NCI-H146 (cell line): ENCODE results near the gene MAP3K4.

Experiments
- DNase-seq: peaks from one replicate; lab custom pipeline; 2025; lab: John Stamatoyannopoulos, UW

Gene MAP3K4

DNA sequence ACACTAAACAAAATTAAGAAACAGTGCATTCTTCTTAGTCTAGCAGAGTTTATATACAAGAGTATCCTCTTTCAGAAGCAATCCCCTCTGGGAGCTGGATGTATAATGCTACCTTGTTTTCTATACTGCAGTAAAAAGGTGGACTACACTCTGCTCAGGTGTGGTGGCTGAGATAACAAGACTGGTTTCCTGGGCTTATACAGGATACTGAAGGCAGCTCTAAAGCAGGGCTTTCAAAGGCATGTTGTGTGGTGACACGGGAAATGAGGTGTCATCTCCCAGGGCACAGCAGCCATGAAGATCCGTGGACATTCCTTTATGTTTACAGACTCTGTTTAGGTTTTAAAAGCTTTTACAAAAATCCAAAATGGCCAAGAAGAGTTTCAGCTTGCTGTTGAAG is 136.7 kb downstream of the MAP3K4 start:
- no peak for DNase-seq

GRCh38 chr6:161128680-161129196 is 137.2 kb downstream of the MAP3K4 start:
- DNase-seq = no peak

- no peak for DNase-seq
These were observed 139.0 kb downstream of the MAP3K4 start for GRCh38 chr6:161130541-161130940.

- DNase-seq = no peak
These were observed 139.6 kb downstream of the MAP3K4 start for GRCh38 chr6:161130967-161131766.

- no peak for DNase-seq
These were observed 140.8 kb downstream of the MAP3K4 start for GRCh38 chr6:161132384-161132783.

DNA sequence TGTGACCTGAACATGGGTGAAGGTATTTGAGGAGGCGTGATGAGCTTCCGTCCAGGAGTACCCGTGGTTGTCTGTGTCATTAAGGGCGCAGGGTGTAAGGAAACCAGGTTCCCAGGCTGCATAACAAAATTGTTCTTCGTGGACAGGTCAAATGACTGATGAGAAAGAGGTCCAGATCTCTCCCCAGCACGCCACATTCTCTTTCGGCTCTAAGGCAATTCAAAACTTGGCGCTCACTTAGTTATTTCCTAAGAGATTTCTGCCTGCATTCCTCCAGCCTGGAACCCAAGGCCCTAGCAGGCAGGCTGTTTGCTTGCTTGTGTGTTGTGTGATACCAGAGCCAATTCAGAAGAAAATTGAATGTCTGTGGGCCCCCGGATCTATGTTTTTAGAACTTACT is 142.4 kb downstream of the MAP3K4 start:
- no peak for DNase-seq

GRCh38 chr6:161134550-161135298 is 143.2 kb downstream of the MAP3K4 start:
- DNase-seq = no peak

GRCh38 chr6:161135695-161136591 is 144.4 kb downstream of the MAP3K4 start:
- DNase-seq = no peak

GRCh38 chr6:161136655-161137054 is 145.1 kb downstream of the MAP3K4 start:
- no peak for DNase-seq

- DNase-seq = no peak
These were observed 145.8 kb downstream of the MAP3K4 start for GRCh38 chr6:161137320-161137719.

- DNase-seq = no peak
These were observed 146.4 kb downstream of the MAP3K4 start for GRCh38 chr6:161137839-161138542.

GRCh38 chr6:161138543-161139303 is 147.2 kb downstream of the MAP3K4 start:
- no peak for DNase-seq

GRCh38 chr6:161139304-161139765 is 147.8 kb downstream of the MAP3K4 start:
- no peak for DNase-seq

- no peak for DNase-seq
These were observed 148.4 kb downstream of the MAP3K4 start for GRCh38 chr6:161139766-161140553.

DNA sequence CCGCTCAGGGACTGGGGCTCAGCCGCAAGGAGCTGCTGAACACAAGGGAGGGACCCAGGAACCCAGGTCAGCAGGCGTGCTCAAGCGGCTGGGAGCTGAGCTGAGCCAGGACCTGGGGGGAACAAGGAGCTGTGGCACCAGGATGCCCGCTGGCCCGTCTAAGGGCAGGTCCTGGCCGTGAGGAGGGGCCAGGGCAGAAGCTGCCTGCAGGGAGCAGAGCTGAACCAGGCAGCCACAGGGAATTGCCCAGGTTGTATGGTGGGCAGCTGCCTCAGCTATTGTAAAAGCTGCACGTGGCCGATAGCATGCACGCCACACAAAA is 148.9 kb downstream of the MAP3K4 start:
- DNase-seq = no peak

DNA sequence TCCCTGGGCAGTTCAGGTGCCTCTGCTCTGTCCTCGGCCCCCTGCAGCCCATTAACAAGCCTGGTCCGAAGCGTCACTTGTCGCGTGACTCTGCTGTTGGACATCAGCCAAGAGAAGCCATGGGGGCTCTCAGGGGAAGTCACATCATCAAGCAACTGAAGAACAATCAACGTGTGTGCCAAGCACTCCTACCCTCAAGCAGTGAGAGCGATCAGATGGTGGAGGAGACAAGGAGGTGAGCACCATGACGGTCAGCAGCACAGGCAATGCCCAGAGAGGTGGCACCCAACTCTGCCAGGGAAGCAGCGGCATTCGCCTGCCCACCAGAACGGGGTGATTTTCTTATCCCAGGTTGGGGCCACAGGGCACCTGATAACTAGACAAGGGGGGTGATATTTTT is 149.6 kb downstream of the MAP3K4 start:
- peak; percentile 58 for DNase-seq

- no peak for DNase-seq
These were observed 151.4 kb downstream of the MAP3K4 start for GRCh38 chr6:161142957-161143296.

- DNase-seq = no peak
These were observed 152.3 kb downstream of the MAP3K4 start for GRCh38 chr6:161143663-161144430.

- no peak for DNase-seq
These were observed 158.6 kb downstream of the MAP3K4 start for GRCh38 chr6:161150136-161150535.
